CD4-positive, alpha-beta T cell treated with Interleukin-17A for 4 hours (primary cell): ENCODE results near the gene ABTB1.

Experiments
- DNase-seq: peaks from one replicate; pipeline ENCODE4 v3.0.0-alpha.2; 2020; ENCODE audit warnings: mixed read lengths

Gene ABTB1

DNA sequence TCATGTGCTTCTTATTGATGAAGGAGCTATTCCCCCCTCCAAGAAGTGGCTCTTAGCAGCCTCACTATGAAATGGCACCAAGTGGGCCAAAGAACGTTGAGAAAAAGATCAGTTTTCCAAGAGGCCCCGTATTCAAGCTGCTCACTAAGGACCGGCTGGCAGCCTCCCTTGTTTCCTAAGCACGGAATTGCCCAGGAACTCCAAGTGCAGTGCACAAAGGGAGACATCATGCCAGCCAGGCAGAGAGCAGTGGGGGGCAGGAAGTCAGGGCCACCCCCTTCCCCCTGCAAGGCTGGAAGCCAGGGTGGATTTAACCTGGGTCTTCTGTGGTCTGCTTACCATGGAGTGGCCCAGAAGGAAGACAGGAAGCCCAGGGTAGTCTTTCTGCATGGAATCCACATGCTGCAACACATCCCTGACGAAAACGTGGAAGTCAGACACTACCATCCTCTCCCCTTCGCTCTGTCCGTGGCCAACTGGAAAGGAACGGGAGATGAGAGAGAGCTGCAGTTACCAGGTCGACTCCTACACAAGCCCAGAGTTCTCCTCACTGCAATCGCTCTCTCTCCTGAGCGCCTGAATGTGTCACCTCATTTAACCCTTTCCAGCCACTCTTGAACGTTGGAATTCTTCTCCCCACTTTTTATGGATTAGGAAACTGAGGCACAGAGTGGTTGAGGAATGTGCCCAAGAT, 49.5 kb downstream of the ABTB1 start:
- no peak for DNase-seq

DNA sequence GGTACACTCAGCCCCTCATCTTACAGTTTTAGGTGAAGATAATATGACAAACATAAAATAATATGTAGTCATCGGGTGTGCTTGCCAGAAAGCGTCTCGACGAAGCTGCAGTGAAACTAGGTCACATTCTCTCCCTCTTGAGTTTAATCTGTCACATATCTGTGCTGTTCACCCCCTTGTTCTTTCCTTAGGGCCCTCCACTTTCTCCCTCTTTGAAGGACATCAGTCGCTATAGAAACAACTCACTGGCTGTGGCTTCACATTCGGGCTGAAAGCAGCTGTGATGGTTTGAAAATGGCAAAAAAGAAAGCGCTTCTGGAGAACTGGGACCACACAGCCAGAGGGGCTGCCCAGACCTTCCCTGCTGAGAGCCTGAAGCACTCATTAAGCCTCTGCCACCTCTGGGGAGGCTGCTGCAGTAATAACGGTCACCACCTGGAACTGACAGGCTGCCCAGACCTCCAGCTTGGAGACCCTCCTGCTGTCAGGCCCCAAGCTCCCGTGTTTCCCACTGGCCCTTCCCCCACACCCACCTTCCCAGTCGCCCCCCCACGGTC, 50.3 kb downstream of the ABTB1 start:
- no peak for DNase-seq

DNA sequence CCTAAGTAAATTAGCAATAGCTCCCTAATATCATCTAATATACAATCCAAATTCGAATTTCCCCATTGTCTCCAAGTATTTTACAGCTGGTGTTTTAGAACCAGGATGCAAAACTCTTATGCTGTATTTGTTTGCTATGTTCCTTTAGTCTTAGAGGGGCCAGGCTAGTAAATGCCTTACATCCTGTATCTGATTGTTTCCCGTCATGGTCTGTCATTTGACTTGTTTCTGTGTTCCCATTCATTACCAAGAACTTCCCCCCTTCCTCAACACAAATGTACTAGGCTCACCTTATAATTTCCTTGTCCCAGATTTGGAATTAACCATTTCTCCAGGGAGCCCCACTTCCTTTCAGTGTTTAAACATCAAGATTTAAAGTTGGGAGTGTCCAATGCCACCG, 54.1 kb downstream of the ABTB1 start:
- no peak for DNase-seq

DNA sequence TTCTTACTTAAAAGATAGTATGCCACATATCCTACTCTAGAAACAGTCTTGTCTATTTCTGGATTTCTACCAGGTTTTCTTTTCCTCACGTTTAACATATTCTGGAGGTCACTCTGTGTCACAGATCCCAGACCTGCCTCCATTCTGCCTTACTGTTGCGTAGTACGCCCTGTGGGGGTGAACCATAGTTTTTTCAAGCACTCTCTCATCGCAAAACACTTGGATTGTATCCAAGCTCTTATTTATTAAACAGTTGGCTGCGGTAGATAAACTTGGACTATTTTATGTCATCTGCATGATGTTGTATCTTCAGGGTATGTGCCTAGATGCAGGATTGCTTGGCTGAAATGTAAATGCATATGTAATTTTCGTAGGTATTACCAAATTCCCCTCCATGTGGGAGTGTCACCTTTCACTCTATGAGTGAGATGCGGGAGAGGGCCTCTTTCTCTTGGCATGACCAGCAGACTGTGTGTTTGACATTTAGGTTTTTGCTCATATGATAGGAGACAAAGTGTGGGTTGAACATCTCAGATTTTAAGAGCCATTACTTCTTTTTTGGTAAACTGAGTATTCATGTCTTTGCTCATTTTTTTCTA, 55.8 kb downstream of the ABTB1 start:
- no peak for DNase-seq

DNA sequence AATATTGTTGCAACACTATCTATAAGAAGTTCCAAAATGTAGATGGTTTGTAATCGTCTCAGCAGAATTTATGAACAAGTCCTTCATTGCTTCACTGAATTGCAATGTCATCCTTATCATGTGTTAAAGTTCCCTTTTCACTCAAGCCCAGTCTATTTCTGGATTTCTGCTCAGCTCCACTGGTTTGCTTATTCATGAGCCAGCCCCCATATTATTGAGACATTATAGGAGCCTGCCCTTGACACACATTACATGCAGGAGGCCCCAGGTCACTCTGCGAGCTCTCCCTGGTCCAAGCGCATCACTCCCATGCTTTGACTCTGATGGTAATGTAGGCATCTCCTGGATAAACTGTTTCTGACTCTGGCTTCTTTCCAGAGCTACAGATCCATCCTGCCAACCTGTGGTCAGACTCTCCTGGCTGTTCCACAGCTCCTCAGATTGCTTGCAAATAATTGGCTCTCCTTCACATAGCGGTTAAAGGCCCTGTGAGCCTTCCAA, 56.9 kb downstream of the ABTB1 start:
- no peak for DNase-seq

DNA sequence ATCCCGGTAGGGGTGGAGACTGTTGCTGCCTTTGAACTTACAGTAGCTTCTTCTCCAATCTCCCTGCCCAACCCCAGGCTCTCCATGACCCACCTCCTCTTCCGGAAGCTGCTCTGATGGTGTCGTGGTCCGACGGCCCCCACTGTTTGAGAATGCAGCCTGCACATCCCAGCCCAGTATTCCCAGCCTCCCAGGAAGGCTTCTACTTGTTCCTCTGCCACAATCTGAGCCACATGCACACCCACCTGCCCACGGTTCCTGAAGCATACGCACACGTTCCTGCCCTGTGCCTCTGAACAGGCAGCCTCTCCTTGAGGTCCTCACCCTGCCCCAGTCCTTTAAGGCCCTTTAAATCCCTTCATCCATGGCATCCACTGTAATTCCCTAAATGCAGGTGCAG, 57.4 kb downstream of the ABTB1 start:
- no peak for DNase-seq
